ENCODE data around the gene PLEKHH2.

GRCh38 chr2:43766006-43766405 is 128.9 kb downstream of the PLEKHH2 start:
- TF ChIP-seq CTCF (conservative IDR thresholded peaks at IDR 0.05) (no peak), ZFX (IDR thresholded peaks at IDR 0.05) (no peak)

Data from C4-2B (cell line).